Measurements from ENCODE around the gene STK11IP. TPM values are rescaled to one million over a fixed set of nuclear protein-coding genes. Genes with fewer than 3 reads are reported as not detected.

The STK11IP gene
- total and polyA plus RNA-seq, 7 experiments from 2014 or later = 6.8 to 46.4 (median 42.1) TPM

- ChIA-PET CTCF (interaction anchor here (0.7 kb wide), 1 partner anchor 483 kb away, joined by 4 read pairs; no protein-coding TSS in a partner anchor), POLR2A (no interaction called here)
- Histone ChIP-seq H3K27ac (ENCODE audit: low read depth, low read length) (no peak overlapping the region), H3K4me1 (ENCODE audit: control insufficient read depth in 2 of 2, insufficient read depth in 2 of 2, low read length in 2 of 2) (no peaks in the 10 kb centered on the region), H3K36me3 (ENCODE audit: control insufficient read depth in 2 of 3, insufficient read depth in 3 of 3, low read length in 3 of 3) (no peaks in the 10 kb centered on the region), H3K4me3 (ENCODE audit: low read length) (no peak overlapping the region), H3K27me3 (ENCODE audit: control insufficient read depth in 2 of 2, insufficient read depth in 2 of 2, low read length in 2 of 2) (peaks cover 6 to 7% of the 10 kb centered on the region in 2 donors), H3K9me3 (ENCODE audit: control insufficient read depth in 2 of 3, low read length in 3 of 3) (no peaks in the 10 kb centered on the region)
- Mint-ChIP-seq H3K27me3 (peaks cover 12 to 33% (median 19%) of the 10 kb centered on the region in 5 donors), H3K4me3 (peak overlapping the region in 1 of 10 donors; percentile 22), H3K4me1 (peaks cover 0 to 7% (median 6%) of the 10 kb centered on the region in 7 donors), H3K9me3 (no peaks in the 10 kb centered on the region), H3K36me3 (no peaks in the 10 kb centered on the region), H3K27ac (peak overlapping the region in 1 of 9 donors; percentile 80)
- ATAC-seq (no peak), DNase-seq (no peak)
- intact Hi-C loops (cut with micrococcal nuclease) = no loop called here
Observed at GRCh38 chr2:219629976-219630695, 32.5 kb downstream of the STK11IP start.

GRCh38 chr2:219630770-219631405 lies 33.2 kb downstream of the STK11IP start:
- Mint-ChIP-seq H3K4me3 (no peak overlapping the region), H3K27ac (no peak overlapping the region), H3K4me1 (peaks cover 0 to 7% (median 6%) of the 10 kb centered on the region in 7 donors), H3K36me3 (no peaks in the 10 kb centered on the region), H3K27me3 (peaks cover 10 to 36% (median 18%) of the 10 kb centered on the region in 5 donors), H3K9me3 (no peaks in the 10 kb centered on the region)
- POLR2A ChIA-PET = no interaction called here
- ATAC-seq (no peak), DNase-seq (no peak)
- Histone ChIP-seq H3K9me3 (ENCODE audit: control insufficient read depth in 2 of 3, low read length in 3 of 3) (no peaks in the 10 kb centered on the region), H3K4me3 (ENCODE audit: low read length) (no peak overlapping the region), H3K27me3 (ENCODE audit: control insufficient read depth in 2 of 2, insufficient read depth in 2 of 2, low read length in 2 of 2) (peaks cover 6 to 7% of the 10 kb centered on the region in 2 donors), H3K4me1 (ENCODE audit: control insufficient read depth in 2 of 2, insufficient read depth in 2 of 2, low read length in 2 of 2) (no peaks in the 10 kb centered on the region), H3K27ac (ENCODE audit: low read depth, low read length) (no peak overlapping the region), H3K36me3 (ENCODE audit: control insufficient read depth in 2 of 3, insufficient read depth in 3 of 3, low read length in 3 of 3) (no peaks in the 10 kb centered on the region)
- intact Hi-C loops (cut with micrococcal nuclease) = no loop called here
- CTCF ChIA-PET = no interaction called here

GRCh38 chr2:219631406-219631891 lies 33.8 kb downstream of the STK11IP start:
- ChIA-PET CTCF (no interaction called here), POLR2A (no interaction called here)
- no peak overlapping the region for H3K27ac ChIP-seq (ENCODE audit: low read depth, low read length)
- peaks cover 0 to 7% (median 4%) of the 10 kb centered on the region in 7 donors for H3K4me1 Mint-ChIP-seq
- H3K27me3 Mint-ChIP-seq = peaks cover 7 to 37% (median 17%) of the 10 kb centered on the region in 5 donors
- H3K27me3 ChIP-seq (ENCODE audit: control insufficient read depth in 2 of 2, insufficient read depth in 2 of 2, low read length in 2 of 2) = peaks cover 6 to 7% of the 10 kb centered on the region in 2 donors
- H3K4me1 ChIP-seq (ENCODE audit: control insufficient read depth in 2 of 2, insufficient read depth in 2 of 2, low read length in 2 of 2) = no peaks in the 10 kb centered on the region
- H3K27ac Mint-ChIP-seq = no peak overlapping the region
- H3K9me3 ChIP-seq (ENCODE audit: control insufficient read depth in 2 of 3, low read length in 3 of 3) = no peaks in the 10 kb centered on the region
- no peak overlapping the region for H3K4me3 Mint-ChIP-seq
- no peak overlapping the region for H3K4me3 ChIP-seq (ENCODE audit: low read length)
- no peaks in the 10 kb centered on the region for H3K36me3 Mint-ChIP-seq
- ATAC-seq = no peak
- DNase-seq = no peak
- H3K36me3 ChIP-seq (ENCODE audit: control insufficient read depth in 2 of 3, insufficient read depth in 3 of 3, low read length in 3 of 3) = no peaks in the 10 kb centered on the region
- no peaks in the 10 kb centered on the region for H3K9me3 Mint-ChIP-seq
- intact Hi-C loops (cut with micrococcal nuclease) = no loop called here

GRCh38 chr2:219631904-219632759 lies 34.5 kb downstream of the STK11IP start:
- H3K9me3 Mint-ChIP-seq = no peaks in the 10 kb centered on the region
- ChIA-PET POLR2A (no interaction called here), CTCF (no interaction called here)
- no peak overlapping the region for H3K4me3 ChIP-seq (ENCODE audit: low read length)
- H3K27ac ChIP-seq (ENCODE audit: low read depth, low read length) = no peak overlapping the region
- H3K4me1 Mint-ChIP-seq = peaks cover 0 to 4% (median 0%) of the 10 kb centered on the region in 7 donors
- no peak for DNase-seq
- H3K27me3 ChIP-seq (ENCODE audit: control insufficient read depth in 2 of 2, insufficient read depth in 2 of 2, low read length in 2 of 2) = peaks cover 0 to under 1% of the 10 kb centered on the region in 2 donors
- no peaks in the 10 kb centered on the region for H3K4me1 ChIP-seq (ENCODE audit: control insufficient read depth in 2 of 2, insufficient read depth in 2 of 2, low read length in 2 of 2)
- no peaks in the 10 kb centered on the region for H3K36me3 ChIP-seq (ENCODE audit: control insufficient read depth in 2 of 3, insufficient read depth in 3 of 3, low read length in 3 of 3)
- H3K27me3 Mint-ChIP-seq = peaks cover 3 to 37% (median 15%) of the 10 kb centered on the region in 5 donors
- intact Hi-C loops (cut with micrococcal nuclease) = no loop called here
- no peak overlapping the region for H3K4me3 Mint-ChIP-seq
- no peak overlapping the region for H3K27ac Mint-ChIP-seq
- H3K9me3 ChIP-seq (ENCODE audit: control insufficient read depth in 2 of 3, low read length in 3 of 3) = no peaks in the 10 kb centered on the region
- ATAC-seq = no peak
- H3K36me3 Mint-ChIP-seq = no peaks in the 10 kb centered on the region

GRCh38 chr2:219632760-219633105 lies 35.1 kb downstream of the STK11IP start:
- intact Hi-C loops (cut with micrococcal nuclease) = no loop called here
- POLR2A ChIA-PET = no interaction called here
- H3K36me3 Mint-ChIP-seq = no peaks in the 10 kb centered on the region
- no peak overlapping the region for H3K27ac Mint-ChIP-seq
- DNase-seq (no peak), ATAC-seq (no peak)
- peaks cover 6 to 38% (median 15%) of the 10 kb centered on the region in 5 donors for H3K27me3 Mint-ChIP-seq
- no peak overlapping the region for H3K27ac ChIP-seq (ENCODE audit: low read depth, low read length)
- no peak overlapping the region for H3K4me3 Mint-ChIP-seq
- no peaks in the 10 kb centered on the region for H3K9me3 ChIP-seq (ENCODE audit: control insufficient read depth in 2 of 3, low read length in 3 of 3)
- no peaks in the 10 kb centered on the region for H3K9me3 Mint-ChIP-seq
- no peaks in the 10 kb centered on the region for H3K4me1 ChIP-seq (ENCODE audit: control insufficient read depth in 2 of 2, insufficient read depth in 2 of 2, low read length in 2 of 2)
- no peaks in the 10 kb centered on the region for H3K36me3 ChIP-seq (ENCODE audit: control insufficient read depth in 2 of 3, insufficient read depth in 3 of 3, low read length in 3 of 3)
- H3K27me3 ChIP-seq (ENCODE audit: control insufficient read depth in 2 of 2, insufficient read depth in 2 of 2, low read length in 2 of 2) = no peaks in the 10 kb centered on the region
- CTCF ChIA-PET = no interaction called here
- H3K4me3 ChIP-seq (ENCODE audit: low read length) = no peak overlapping the region
- H3K4me1 Mint-ChIP-seq = peaks cover 0 to 4% (median 0%) of the 10 kb centered on the region in 7 donors

GRCh38 chr2:219633276-219634065 lies 35.8 kb downstream of the STK11IP start:
- Histone ChIP-seq H3K4me3 (ENCODE audit: low read length) (no peak overlapping the region), H3K36me3 (ENCODE audit: control insufficient read depth in 2 of 3, insufficient read depth in 3 of 3, low read length in 3 of 3) (no peaks in the 10 kb centered on the region), H3K27ac (ENCODE audit: low read depth, low read length) (no peak overlapping the region), H3K9me3 (ENCODE audit: control insufficient read depth in 2 of 3, low read length in 3 of 3) (no peaks in the 10 kb centered on the region), H3K4me1 (ENCODE audit: control insufficient read depth in 2 of 2, insufficient read depth in 2 of 2, low read length in 2 of 2) (no peaks in the 10 kb centered on the region), H3K27me3 (ENCODE audit: control insufficient read depth in 2 of 2, insufficient read depth in 2 of 2, low read length in 2 of 2) (no peaks in the 10 kb centered on the region)
- CTCF ChIA-PET = interaction anchor here (0.9 kb wide), 1 partner anchor 16 kb away, joined by 3 read pairs; no protein-coding TSS in a partner anchor
- Mint-ChIP-seq H3K9me3 (no peaks in the 10 kb centered on the region), H3K27me3 (peaks cover 6 to 34% (median 14%) of the 10 kb centered on the region in 5 donors), H3K36me3 (no peaks in the 10 kb centered on the region), H3K4me1 (peaks cover 0 to 2% (median 0%) of the 10 kb centered on the region in 7 donors), H3K27ac (no peak overlapping the region), H3K4me3 (no peak overlapping the region)
- ATAC-seq (no peak), DNase-seq (no peak)
- POLR2A ChIA-PET = no interaction called here
- intact Hi-C loops (cut with micrococcal nuclease) = no loop called here
